Chondrocyte (in vitro differentiated cells): ENCODE measurements around the gene SAP30L. TPM values are rescaled to one million over a fixed set of nuclear protein-coding genes. Genes with fewer than 3 reads are reported as not detected.
A peak's percentile ranks its signal among the peaks of the same experiment; 100 is the strongest.

Experiments used
- DNase-seq: peaks from one replicate; pipeline ENCODE4 v3.0.0; 2021; ENCODE audit warnings: mixed read lengths, low spot score
- H3K27ac Mint-ChIP-seq: one replicate; pipeline ENCODE4 v1.8.0; 2021; ENCODE audit warnings: mild to moderate bottlenecking, moderate library complexity, mixed read lengths; ENCODE audit not compliant: unreplicated experiment
- H3K27me3 Mint-ChIP-seq: 2 replicates; pipeline ENCODE4 v1.8.0; 2021; ENCODE audit warnings: low read depth, mixed read lengths
- H3K36me3 Mint-ChIP-seq: 2 replicates; pipeline ENCODE4 v1.8.0; 2021; ENCODE audit warnings: low read depth, mixed read lengths
- H3K4me1 Mint-ChIP-seq: 2 replicates; pipeline ENCODE4 v1.8.0; 2021; ENCODE audit warnings: low read depth, mild to moderate bottlenecking, mixed read lengths
- H3K4me3 Mint-ChIP-seq: one replicate; pipeline ENCODE4 v1.8.0; 2021; ENCODE audit warnings: mild to moderate bottlenecking, moderate library complexity, mixed read lengths; ENCODE audit not compliant: unreplicated experiment
- H3K9me3 Mint-ChIP-seq: 2 replicates; pipeline ENCODE4 v1.8.0; 2021; ENCODE audit warnings: low read depth, mixed read lengths
- CTCF ChIP-seq: fragments of 200-600 bp; sonication (generic); IDR thresholded peaks from 2 replicates; pipeline ENCODE4 v1.5.0; 2021; ENCODE audit warnings: antibody characterized with exemption, mild to moderate bottlenecking, moderate library complexity
- total RNA-seq: library from RNA; stranded (reverse); gene quantifications from 3 replicates; pipeline ENCODE4 v1.2.1, GENCODE V29; 2021

SAP30L gene
- total RNA-seq, 1 donor from 2014 or later, result 33.8 TPM

- Mint-ChIP-seq H3K36me3 (peaks cover 1% of the 10 kb centered on the region), H3K4me1 (no peaks in the 10 kb centered on the region), H3K27me3 (no peaks in the 10 kb centered on the region), H3K27ac (no peak overlapping the region), H3K4me3 (no peak overlapping the region), H3K9me3 (peaks cover 7% of the 10 kb centered on the region)
- DNase-seq, result no peak
- no peak for TF ChIP-seq CTCF
Observed at GRCh38 chr5:154429341-154429740, 16.5 kb upstream of the SAP30L start.

- Mint-ChIP-seq H3K27ac (no peak overlapping the region), H3K4me3 (no peak overlapping the region), H3K9me3 (peaks cover 7% of the 10 kb centered on the region), H3K36me3 (peaks cover 1% of the 10 kb centered on the region), H3K27me3 (no peaks in the 10 kb centered on the region), H3K4me1 (no peaks in the 10 kb centered on the region)
- DNase-seq, result no peak
- no peak for TF ChIP-seq CTCF
Observed at GRCh38 chr5:154430466-154430865, 15.3 kb upstream of the SAP30L start.

GRCh38 chr5:154430961-154431630 is 14.7 kb upstream of the SAP30L start:
- TF ChIP-seq CTCF, result no peak
- Mint-ChIP-seq H3K27ac (no peak overlapping the region), H3K9me3 (peaks cover 7% of the 10 kb centered on the region), H3K4me1 (no peaks in the 10 kb centered on the region), H3K36me3 (peaks cover 1% of the 10 kb centered on the region), H3K4me3 (no peak overlapping the region), H3K27me3 (no peaks in the 10 kb centered on the region)
- DNase-seq, result no peak

GRCh38 chr5:154435226-154435625 is 10.6 kb upstream of the SAP30L start:
- peaks cover 14% of the 10 kb centered on the region for H3K36me3 Mint-ChIP-seq
- no peak overlapping the region for H3K4me3 Mint-ChIP-seq
- no peaks in the 10 kb centered on the region for H3K9me3 Mint-ChIP-seq
- no peaks in the 10 kb centered on the region for H3K27me3 Mint-ChIP-seq
- no peak for DNase-seq
- no peak for TF ChIP-seq CTCF
- H3K4me1 Mint-ChIP-seq, result no peaks in the 10 kb centered on the region
- H3K27ac Mint-ChIP-seq, result no peak overlapping the region

- H3K4me3 Mint-ChIP-seq, result no peak overlapping the region
- H3K27me3 Mint-ChIP-seq, result no peaks in the 10 kb centered on the region
- H3K4me1 Mint-ChIP-seq, result no peaks in the 10 kb centered on the region
- no peak for DNase-seq
- no peak for TF ChIP-seq CTCF
- H3K27ac Mint-ChIP-seq, result peak overlapping the region; percentile 41
- peaks cover 22% of the 10 kb centered on the region for H3K36me3 Mint-ChIP-seq
- no peaks in the 10 kb centered on the region for H3K9me3 Mint-ChIP-seq
Observed at GRCh38 chr5:154437281-154437965, 8.4 kb upstream of the SAP30L start.
